Measurements from ENCODE around the gene MSRB1.
A peak's percentile ranks its signal among the peaks of the same experiment; 100 is the strongest.
"Not testable (repeated sequence)": the region's sequence is repeated elsewhere in the genome, so short reads cannot be mapped to it uniquely, and the experiment has no call there.

The MSRB1 gene

DNA sequence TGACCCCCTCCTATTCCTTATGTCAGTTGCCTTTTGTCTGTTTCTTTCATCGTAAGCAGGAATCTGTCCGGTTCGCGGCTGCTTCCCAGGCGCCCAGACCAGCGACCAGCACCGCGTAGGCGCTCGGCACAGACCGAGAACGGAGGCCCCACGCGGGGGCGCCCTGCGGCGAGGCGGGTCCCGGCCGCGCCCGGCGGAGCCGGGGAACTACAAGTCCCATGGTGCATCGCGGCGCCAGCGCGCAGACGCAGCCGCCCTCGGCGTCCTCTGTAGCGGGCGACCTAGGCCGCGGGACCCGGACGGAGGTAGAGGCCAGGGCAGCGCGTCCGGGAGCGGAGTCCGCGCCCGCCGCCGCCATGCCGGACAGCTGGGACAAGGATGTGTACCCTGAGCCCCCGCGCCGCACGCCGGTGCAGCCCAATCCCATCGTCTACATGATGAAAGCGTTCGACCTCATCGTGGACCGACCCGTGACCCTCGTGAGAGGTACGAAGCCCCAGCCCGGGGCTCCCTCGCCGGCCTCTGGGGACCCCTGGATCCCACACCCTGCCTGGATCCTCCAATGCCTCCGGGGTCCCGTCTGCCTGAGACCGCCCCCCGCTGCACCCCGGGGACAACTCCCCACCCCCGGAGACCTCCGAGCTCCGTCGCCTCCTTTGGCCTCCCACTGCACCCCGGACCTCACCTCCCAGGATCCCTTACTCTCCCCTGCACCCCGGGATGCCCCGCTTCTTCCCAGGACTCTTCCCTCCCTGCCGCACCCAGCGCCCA, 16.5 kb upstream of the MSRB1 start, which contains the start of gene NDUFB10:
TSS of gene NDUFB10 (plus strand) at position 270 of the 771 bp plus-strand sequence. CDS start at position 357, 87 bp downstream.
- TF ChIP-seq, protein P1, sequence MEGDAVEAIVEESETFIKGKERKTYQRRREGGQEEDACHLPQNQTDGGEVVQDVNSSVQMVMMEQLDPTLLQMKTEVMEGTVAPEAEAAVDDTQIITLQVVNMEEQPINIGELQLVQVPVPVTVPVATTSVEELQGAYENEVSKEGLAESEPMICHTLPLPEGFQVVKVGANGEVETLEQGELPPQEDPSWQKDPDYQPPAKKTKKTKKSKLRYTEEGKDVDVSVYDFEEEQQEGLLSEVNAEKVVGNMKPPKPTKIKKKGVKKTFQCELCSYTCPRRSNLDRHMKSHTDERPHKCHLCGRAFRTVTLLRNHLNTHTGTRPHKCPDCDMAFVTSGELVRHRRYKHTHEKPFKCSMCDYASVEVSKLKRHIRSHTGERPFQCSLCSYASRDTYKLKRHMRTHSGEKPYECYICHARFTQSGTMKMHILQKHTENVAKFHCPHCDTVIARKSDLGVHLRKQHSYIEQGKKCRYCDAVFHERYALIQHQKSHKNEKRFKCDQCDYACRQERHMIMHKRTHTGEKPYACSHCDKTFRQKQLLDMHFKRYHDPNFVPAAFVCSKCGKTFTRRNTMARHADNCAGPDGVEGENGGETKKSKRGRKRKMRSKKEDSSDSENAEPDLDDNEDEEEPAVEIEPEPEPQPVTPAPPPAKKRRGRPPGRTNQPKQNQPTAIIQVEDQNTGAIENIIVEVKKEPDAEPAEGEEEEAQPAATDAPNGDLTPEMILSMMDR (IDR thresholded peaks at IDR 0.05; ENCODE audit: low read depth, low read length) = peak; percentile 33
- H3K4me3 ChIP-seq (replicated peaks in 1 of 2; ENCODE audit: low read depth in 2 of 2, low read length in 2 of 2) = peak within 1 kb of the TSS; percentile 85 to 87
- DNase-seq (ENCODE audit: low read depth in 2 of 2) = peak; percentile 90 to 93

DNA sequence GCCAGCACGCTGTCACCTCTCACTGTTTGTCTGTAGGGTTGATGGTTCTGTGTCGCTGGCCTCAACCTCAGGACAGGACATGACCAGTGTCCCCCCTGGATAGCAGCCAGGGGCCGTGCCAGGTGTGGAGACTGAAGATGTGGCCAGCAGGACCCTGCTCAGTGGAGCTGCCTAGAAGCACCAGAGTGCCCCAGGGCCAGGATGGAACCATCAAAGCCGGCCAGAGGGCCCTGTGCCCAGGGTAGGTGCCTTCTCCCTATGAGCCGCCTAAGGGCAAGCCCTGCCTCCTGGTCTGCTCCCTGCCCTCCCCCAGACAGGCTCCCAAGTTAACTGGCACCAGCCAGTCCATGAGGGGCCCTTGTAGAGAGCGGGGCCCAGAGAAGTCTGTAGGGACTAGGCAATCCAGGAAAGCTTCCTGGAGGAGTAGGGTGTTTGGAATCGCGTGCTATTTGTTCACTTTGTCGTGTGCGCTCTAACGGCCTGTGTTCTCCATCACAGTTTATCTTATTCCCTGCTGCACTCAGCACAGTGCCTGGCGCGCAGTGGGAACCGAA, 15.8 kb upstream of the MSRB1 start:
- DNase-seq (ENCODE audit: low read depth in 2 of 2) = no peak
- TF ChIP-seq, protein P1 (IDR thresholded peaks at IDR 0.05; ENCODE audit: low read depth, low read length) = no peak
- H3K4me3 ChIP-seq (replicated peaks in 1 of 2; ENCODE audit: low read depth in 2 of 2, low read length in 2 of 2) = peak overlapping the region in 1 of 2 donors; percentile 85

DNA sequence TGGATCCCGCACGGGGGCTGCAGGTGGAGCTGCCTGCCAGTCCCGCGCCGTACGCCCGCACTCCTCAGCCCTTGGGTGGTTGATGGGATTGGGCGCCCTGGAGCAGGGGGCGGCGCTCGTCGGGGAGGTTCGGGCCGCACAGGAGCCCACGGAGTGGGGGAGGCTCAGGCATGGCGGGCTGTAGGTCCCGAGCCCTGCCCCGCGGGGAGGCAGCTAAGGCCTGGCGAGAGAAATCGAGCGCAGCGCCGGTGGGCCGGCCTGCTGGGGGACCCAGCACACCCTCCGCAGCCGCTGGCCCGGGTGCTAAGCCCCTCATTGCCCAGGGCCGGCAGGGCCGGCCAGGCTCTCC, 15.1 kb upstream of the MSRB1 start:
- H3K4me3 ChIP-seq (replicated peaks in 1 of 2; ENCODE audit: low read depth in 2 of 2, low read length in 2 of 2); DNase-seq (ENCODE audit: low read depth in 2 of 2): not testable (repeated sequence)

DNA sequence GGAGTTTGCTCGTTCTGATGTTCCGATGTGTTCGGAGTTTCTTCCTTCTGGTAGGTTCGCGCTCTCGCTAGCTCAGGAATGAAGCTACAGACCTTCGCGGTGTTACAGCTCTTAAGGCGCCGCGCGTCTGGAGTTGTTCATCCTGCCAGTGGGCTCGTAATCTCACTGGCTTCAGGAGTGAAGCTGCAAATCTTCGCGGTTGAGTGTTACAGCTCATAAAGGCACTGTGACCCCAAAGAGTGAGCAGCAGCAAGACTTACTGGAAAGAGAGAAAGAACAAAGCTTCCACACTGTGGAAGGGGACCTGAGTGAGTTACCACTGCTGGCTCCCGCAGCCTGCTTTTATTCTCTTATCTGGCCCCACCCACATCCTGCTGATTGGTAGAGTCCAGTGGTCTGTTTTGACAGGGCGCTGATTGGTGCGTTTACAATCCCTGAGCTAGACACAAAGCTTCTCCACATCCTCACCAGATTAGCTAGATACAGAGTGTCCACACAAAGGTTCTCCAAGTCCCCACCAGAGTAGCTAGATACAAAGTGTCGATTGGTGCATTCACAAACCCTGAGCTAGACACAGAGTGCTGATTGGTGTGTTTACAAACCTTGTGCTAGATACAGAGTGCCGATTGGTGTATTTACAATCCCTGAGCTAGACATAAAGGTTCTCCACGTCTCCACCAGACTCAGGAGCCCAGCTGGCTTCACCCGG, 14.6 kb upstream of the MSRB1 start:
- not testable (repeated sequence) for DNase-seq (ENCODE audit: low read depth in 2 of 2); H3K4me3 ChIP-seq (replicated peaks in 1 of 2; ENCODE audit: low read depth in 2 of 2, low read length in 2 of 2)

DNA sequence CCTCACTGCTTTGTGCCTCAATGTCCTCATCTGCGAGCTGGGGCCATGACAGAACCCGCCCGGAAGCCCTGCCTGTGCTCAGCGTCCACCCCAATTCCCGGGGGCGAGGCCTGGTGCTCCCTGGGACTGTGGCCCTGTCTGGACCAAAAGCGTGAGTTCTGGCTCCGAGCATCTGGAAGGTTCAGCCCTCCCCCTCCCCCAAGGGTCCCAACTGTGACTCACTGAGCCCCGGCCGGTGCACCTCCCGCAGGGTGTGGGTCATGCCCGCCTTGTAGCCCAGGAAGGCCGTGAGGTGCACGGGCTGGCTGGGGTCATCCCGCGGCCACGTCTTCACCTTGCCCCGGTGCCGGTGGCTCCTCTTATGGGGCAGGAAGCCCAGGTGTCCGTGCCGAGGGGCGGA, 10.7 kb upstream of the MSRB1 start:
- DNase-seq (ENCODE audit: low read depth in 2 of 2) = no peak
- TF ChIP-seq, protein P1 (IDR thresholded peaks at IDR 0.05; ENCODE audit: low read depth, low read length) = no peak
- H3K4me3 ChIP-seq (replicated peaks in 1 of 2; ENCODE audit: low read depth in 2 of 2, low read length in 2 of 2) = no peak overlapping the region

DNA sequence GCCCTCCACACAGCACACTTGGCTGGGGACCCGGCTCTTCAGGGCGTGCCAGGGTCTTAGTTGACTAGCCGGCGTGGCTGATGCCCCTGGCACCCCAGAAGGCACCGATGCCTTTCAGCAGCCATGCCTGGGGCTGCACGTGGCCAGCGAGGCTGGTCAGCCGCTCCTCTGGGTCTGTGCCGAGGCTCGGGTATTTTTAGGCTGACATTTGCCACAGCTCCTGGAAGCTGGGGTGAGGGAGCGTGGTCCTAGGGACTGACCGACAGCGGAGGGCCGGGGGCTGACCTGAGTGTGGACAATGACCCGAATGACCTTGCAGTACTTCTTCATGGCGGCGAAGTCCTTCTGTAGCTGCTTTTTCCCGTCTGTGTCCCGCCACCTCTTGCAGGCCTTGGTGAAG, 7.6 kb upstream of the MSRB1 start:
- no peak for DNase-seq (ENCODE audit: low read depth in 2 of 2)
- TF ChIP-seq, protein P1 (IDR thresholded peaks at IDR 0.05; ENCODE audit: low read depth, low read length) = no peak
- H3K4me3 ChIP-seq (replicated peaks in 1 of 2; ENCODE audit: low read depth in 2 of 2, low read length in 2 of 2) = no peak overlapping the region

DNA sequence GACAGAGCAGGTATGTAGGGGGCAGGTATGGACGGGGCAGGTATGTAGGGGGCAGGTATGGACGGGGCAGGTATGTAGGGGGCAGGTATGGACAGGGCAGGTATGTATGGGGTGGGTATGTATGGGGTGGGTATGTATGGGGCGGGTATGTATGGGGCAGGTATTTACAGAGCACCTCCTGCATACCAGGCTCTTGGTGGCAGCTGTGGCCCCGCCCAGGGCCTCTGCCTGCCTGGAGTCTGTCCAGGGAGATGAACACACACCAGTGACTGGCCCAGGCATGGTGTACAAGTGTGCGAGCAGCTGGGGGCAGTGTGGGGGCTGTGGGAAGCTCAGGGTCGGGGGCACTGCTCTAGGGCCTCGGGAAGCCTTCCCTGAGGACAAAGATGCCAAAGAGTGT, 7.0 kb upstream of the MSRB1 start:
- TF ChIP-seq, protein P1 (IDR thresholded peaks at IDR 0.05; ENCODE audit: low read depth, low read length) = no peak
- H3K4me3 ChIP-seq (replicated peaks in 1 of 2; ENCODE audit: low read depth in 2 of 2, low read length in 2 of 2) = no peak overlapping the region
- no peak for DNase-seq (ENCODE audit: low read depth in 2 of 2)
